Measurements from ENCODE around the gene UBR4. TPM values are rescaled to one million over a fixed set of nuclear protein-coding genes. Genes with fewer than 3 reads are reported as not detected.

The UBR4 gene
- total RNA-seq, 1 donor from 2014 or later = 87.3 TPM

DNA sequence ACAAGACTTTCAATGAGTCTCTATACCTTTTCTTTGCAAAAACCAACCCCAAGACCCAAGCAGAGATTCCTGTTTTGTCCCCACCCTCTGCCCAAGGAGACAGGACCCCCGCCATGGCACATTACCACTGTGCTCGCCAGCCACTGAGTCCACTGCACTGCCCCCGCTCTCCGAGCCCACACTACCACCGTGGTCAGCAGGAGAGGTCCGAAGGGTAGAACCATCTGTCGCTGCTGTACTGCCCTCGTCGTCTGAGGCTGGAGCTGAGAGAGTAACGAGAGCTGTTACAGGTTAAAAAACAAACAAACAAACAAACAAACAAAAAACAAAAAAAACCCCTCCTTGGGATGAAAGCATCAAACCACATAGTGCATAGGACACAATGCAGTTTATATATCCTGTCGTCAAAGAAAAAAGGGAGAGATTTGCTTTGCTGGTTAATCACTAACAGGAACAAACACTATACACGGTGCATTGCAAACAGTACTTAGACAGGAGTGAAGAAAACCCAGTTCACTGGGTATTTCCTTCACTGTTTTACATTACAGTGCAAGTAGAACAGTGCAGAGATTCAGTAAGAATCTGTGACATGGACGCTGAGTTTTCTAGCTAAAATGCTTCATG lies 71.0 kb downstream of the UBR4 start:
- no peak for ATAC-seq

DNA sequence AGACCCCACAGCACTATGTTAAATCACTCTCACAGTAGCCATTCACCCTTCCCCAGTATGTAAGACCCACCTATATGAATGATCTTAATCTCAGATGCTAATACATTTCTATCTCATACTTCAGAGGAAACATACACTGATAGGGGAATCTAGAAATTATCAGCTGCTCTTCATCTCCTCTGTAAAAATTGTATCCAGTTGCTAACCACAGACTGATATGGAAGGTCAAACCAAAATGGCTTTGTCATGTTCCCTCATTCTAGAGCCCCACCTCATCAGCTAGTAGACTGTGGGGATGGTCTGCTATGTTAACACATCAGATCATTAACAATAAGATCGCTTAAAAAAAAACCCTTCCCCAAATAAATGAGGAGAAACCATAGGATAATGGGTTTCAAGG lies 71.7 kb downstream of the UBR4 start:
- ATAC-seq = no peak

DNA sequence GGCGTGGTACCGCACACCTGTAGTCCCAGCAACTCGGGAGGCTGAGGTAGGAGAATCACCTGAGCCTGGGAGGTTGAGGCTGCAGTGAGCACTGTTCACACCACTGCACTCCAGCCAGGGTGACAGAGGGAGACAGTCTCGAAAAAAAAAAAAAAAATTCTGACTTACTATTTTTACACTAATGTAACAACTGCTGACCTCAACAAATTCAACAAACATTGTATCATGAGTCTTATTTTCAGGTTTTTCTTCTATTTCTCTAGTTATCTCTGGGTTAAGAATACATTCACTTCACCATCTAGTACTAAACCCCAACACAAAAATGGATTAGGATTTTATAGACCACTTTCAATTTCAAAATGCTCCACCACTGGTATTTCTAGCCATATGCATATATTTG lies 72.9 kb downstream of the UBR4 start:
- ATAC-seq = no peak

DNA sequence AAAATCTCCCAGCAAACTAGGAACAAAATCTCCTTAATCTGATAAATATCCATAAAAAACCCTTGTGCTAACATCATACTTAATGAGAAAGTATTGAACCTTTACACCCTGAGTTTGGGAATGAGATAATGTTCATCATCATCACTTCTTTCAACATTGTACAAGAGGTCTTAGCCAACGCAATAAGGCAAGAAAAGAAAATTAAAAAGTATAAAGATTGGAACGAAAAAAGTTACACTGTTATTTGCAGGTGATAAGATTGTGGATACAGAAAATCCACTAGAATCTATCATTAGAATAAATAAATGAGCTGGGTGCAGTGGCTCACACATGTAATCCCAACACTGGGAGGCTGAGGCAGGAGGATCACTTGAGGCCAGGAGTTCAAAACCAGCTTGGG lies 76.7 kb downstream of the UBR4 start:
- no peak for ATAC-seq

DNA sequence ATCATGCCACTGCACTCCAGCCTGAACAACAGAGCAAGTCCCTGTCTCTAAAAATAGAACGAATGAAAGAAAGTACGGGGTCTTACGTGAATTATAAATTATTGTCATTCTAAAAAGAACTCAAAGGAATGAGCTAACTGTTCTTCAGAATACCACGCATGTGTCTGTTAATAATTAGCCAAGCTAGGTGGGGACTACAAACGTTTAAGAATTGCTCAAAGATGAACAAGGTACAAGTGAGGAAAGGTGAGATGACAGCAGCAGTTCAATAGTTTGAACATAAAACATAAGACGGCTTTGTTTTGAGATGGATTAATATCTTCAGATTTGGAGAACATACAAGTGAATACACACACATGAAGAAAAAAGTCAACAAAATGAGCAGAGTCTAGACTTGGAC lies 79.6 kb downstream of the UBR4 start:
- no peak for ATAC-seq

DNA sequence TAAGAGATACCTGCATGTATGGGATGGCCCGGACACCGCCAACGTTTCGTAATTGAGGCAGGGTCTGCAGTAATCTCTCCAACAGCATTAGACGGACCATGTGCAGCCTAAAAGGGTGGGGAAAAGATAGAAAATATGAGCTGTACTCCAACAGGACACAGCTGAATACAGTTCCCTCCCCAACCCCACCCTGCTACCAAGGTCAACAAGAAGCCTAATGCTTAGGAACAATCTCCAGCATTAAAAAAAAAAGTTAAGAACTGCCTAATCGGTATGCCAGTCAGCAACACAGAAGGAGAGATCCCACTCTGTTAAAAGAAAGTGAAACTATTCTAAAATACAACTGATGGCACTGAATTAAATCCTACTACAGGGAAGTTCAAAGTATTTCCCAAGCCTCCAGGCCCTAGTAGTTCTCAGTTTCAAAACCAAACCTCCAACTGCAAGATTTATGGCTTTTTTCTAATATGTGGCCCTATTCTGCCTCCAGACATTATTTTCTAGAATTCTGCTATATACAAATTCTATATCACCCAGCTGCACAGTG lies 81.0 kb downstream of the UBR4 start:
- no peak for ATAC-seq

DNA sequence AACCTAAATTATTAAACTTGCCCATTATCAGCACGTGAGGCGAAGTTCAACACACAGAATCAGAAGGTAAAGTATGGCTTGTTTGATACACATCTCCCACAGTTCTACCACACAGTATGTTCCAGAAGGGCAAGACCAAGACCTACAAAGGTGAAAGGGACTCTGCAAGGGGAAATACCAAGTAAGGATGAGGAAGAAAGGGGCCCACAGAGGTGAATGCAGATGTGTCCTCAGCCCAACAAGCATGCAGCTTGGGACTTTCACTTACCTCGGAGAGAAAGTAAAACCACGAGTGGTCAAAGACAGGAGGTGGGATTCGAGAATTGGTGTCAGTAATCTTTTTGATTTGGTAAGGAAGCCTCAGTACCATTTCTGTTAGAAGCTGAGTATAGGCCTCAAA lies 85.8 kb downstream of the UBR4 start:
- ATAC-seq = no peak

DNA sequence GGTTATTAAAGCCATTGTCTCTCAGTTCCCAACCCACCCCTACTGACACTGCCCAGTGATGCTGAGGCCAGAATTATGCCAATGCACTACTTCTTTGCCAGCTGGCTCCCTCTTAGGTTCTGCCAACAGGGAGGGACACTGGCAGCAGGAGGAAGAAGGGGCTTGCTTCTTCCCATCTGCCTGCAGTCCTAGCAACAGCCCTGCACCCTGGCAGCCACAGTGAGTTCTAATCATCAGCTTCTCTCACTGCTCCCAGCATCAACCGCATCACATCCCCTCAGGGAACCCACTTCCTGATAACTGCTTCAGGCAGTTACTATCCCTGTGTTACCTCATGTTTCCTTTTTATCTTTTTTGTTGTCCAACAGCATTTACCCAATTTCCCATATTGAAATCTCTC lies 86.2 kb downstream of the UBR4 start:
- no peak for ATAC-seq

DNA sequence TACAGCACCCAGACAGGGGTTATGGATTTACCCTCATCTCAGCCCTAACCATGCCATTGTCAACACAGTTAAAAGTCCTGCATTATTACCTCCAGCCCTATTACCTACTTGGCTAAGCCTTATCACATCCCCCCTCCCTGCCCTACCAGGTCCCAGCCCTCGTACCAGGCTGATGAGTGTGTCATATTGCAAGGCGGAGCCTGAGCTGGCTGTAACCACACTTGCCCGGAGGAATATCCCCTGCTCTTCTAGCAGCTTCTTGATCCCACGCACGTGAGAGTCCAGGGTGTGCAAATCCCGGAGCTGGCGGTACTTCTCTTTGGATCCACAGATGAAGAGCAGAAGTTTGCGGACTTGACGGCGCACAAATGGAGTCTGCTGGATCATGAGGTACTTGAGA lies 87.4 kb downstream of the UBR4 start:
- peak; percentile 27 for ATAC-seq

DNA sequence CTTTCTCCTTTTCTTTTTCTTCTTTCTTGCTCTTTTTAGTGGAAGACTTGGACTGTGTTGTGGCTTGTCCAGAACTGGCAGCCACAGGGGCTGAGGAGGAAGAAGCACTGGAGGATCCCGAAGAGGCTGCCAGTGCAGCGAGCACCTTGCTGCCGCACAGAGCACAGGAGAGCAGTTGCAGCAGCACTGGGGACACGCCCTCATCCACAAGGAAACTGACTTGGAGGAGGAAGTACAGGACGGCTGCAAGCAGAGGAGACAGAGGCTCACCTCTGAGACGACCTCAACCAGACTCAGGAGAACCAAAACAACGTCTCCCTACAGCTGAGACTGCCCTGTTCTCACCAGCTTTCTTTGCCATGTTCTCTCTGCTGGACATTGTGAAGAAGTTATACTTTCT lies 88.9 kb downstream of the UBR4 start:
- peak; percentile 69 for ATAC-seq

DNA sequence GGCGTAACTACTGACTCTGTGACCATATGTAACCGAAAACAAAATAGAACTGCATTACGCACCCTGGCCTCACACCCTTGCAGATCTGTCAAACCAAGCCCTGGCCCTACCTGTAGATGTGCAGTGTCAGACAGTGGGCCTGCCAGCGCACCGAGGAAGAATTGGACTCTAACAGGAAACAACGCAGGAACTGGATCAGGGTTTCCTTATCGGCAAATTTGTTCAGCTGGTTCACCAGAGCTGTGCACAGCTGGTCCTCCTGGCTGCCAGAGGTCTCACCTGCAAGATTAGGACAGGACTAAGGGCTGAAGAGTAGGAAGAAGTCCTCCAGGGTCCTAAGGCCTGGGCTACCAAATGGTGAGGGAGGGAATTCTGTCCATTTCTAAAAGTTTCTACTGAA lies 90.0 kb downstream of the UBR4 start:
- ATAC-seq = no peak

DNA sequence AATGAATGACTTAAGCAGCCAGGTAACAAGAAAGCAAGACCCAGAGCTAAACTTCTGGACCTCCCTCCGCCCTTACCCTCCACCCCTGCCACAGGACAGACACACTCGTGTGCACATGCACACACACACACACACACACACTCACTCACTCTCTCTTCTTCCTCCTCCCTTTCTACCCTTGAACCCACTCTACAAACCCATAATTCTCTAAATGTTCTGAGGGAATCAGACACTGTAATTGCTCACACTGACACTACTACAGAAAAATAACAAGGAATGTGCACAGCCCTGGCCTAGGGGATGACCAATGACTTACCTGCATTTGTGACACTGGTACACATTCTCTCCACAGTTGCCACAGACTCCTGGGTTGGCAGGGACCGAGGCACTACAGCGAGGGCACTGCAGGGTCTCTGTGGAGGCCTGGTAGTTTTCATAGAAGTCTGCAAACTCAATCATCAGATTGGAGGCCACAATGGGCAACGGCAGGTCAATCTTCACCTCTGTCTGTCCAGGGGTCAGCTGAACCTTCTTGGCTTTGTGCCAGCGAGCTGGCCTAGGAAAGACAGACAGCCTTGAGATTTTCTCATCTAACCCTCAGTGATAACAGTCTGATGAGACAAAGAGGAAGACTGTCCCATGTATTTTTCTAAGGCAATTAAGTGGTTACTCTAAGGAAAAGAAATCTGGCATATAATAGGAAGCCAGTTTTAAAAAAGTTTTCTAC lies 94.8 kb downstream of the UBR4 start:
- no peak for ATAC-seq

DNA sequence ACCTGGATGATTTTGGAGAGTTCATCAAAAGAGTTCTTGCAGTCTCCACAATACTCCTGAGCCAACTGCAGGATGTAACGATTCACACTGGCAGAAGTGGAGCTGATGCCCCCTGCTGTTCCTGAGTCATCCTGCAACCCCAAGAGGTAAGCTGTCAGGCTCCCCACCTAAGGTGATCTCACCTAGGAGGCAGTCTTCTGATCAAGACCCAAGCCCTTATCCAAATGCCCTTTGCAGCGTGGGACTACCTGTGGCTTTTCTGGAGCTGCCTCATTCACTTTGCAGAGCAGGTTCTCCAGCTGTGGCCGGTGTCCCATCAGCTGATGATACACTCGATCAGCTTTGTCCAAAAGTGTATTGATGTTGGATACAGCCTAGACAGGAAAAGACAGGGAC lies 96.4 kb downstream of the UBR4 start:
- peak; percentile 66 for ATAC-seq

DNA sequence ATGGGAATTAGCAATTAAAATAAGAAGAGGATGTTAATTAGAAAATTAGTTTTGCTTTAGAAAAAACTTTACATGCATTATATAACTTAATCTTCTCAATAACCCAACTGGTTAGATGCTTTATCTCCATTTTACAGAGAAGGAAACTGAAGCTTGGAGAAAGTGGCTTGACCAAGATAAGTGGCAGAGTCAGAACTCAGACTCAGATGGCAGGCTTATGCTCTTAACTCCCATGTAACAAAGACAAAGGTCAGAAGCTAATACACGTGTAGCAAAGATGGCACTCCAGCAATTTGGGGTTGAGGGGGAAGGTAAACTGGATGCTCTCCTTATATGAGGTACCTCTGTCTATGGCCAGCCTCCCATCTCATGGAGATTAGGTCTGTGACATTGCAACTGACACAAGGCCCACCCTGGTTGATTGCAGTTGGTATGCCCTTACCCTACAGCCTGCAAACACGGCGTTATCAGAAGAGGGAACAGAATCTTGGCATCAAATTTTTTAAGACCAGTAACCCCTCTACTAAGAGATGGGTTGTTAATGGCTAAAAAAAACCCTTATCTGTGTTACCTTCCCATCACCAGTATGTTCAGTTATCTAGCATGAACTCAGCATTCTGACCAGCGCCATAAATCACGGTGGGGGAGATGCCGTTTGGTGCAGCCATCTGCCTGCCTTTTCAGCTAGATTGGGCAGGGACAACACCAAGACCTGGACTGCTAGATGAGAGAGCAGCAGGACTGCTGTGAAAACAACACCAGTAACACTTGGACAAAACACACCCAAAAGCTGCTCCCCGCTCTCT lies 97.0 kb downstream of the UBR4 start:
- no peak for ATAC-seq

DNA sequence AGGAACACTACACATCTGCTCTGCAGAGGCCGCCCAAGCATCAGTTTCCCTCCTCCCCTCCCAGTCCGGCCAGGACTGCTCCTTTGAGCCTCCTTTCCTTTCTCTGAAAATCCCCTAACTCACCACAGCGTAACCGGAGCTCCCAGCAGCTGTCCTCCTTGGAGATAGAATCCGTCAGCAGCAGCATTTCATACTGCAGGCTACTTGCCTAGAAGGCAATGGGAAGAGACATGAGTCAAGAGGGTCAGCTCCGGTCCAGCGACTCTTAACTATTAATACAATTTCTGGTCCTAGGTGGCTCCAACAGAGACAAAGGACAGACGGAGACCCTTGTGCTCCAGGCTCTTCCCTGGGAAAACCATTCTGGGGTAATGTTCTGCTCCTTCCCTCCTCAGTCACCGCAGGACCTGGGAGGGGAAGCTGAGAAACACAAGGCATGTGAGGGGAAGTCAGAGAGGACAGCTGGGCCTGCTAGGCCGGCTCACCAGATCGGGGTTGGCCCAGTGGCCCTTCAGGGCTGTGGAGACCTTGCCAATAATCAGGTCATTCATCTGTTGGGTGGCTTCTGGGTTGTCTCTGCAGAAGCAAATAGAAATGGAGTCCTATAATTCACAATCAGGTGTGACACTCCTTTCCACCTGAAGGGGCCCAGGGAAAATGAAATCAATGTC lies 99.7 kb downstream of the UBR4 start:
- ATAC-seq = no peak

DNA sequence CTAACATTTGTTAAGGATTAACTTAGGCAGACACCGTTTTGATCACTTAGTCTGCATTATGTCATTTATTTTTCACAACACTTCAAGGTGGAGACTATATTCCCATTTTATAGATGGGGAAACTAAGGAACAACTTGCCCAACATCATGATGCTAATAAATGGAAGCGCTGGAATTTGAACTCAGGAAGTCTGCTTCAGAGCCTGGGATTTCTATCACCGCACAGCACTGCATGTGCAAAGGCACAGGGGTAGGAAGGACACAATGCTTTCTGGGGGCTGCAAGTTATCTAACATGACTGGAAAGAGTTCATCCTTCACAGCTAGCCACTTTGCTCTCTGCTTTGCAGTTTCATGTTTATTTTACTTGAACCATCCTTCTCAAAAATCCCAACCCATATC lies 100.5 kb downstream of the UBR4 start:
- ATAC-seq = no peak

DNA sequence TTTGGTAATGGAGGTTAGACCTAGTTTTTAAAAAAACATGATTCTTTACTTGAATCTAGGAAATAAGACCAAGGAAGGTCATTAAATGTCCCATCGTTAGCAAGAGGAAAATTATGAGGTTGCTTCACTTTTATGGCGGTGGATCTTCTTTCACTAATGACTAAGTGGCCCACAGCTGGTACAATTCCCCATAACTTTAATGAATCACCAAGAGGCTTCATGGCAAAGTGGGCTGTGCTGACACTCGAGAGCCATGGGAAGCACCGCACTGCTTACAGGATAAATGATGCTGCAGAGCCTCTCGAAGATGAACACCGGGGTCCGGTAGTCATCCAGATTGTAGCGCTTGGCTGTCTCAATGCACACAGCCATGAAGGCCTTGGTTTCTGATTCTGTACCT lies 108.8 kb downstream of the UBR4 start:
- ATAC-seq = no peak

DNA sequence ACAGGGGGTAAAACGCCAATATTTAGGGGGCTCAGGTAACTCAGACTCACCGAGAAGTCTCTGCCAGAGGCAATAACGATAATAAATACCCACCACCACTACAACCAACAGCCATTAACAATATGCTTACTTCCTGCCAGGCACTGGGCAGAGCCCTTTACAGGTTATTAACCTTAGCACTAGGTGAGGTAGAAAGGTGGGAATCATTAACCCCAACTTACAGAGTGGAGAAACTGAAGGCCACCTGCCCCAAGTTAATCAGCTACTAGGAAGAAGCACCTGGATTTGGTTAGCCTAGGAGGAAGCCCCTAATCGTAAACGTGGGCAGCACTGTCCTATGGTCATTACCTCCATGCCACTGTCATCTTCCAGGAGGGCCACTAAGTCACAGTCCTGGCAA lies 110.0 kb downstream of the UBR4 start:
- no peak for ATAC-seq

DNA sequence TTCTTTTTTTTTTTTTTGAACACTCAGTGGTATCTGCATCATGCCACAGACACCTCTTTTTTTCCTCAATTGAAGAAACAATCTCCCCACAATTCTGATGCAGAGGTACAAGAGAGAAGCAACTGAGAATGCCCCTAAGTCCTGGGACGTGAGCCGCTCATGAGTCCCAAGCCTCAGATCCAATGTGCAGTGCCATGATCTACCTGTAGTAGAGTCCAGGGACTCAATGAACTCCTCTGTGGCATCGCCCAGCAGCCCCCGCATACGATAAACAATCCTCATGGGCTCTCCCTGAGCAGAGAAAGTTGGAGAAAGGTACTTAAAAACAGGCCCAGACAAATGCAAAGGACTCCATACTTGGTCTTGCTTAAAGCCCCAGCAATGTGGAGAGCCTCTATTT lies 113.1 kb downstream of the UBR4 start:
- no peak for ATAC-seq

DNA sequence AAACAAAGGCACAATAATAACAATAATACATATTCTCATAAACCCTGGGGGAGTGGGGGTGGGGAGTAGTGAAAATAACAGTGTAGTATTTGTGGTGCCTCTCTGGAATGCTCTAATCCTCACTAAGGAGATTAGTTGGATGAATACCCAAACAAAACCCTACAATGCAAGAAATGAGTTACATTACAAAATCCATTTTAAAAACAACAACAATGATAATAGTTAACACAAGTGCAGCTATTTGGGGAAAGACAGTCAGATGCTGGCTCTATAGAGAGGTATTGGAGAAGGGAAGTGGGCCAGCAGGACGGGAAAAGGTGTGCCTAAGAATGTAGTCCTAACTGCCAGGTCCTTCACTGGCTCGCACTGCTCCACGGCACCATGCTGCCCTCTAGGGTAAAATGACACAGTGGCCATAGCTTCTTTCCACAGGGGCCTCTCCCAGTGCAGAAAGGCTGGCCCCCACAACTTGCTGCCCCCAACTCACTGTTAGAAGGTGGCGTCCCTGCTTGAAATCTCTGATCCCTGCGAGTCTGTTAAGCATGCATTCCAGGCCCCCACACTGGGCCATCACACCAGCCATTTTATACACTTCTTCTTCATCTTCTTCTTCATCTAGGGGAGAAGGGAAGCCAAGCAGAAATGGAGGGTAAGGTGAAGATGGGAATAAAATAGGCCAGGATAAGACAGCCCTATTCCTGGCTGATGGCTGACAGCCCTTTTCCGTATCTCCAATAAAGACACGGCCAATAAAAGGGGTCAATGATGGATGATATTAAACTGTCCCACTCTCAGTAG lies 113.8 kb downstream of the UBR4 start:
- peak; percentile 89 for ATAC-seq

DNA sequence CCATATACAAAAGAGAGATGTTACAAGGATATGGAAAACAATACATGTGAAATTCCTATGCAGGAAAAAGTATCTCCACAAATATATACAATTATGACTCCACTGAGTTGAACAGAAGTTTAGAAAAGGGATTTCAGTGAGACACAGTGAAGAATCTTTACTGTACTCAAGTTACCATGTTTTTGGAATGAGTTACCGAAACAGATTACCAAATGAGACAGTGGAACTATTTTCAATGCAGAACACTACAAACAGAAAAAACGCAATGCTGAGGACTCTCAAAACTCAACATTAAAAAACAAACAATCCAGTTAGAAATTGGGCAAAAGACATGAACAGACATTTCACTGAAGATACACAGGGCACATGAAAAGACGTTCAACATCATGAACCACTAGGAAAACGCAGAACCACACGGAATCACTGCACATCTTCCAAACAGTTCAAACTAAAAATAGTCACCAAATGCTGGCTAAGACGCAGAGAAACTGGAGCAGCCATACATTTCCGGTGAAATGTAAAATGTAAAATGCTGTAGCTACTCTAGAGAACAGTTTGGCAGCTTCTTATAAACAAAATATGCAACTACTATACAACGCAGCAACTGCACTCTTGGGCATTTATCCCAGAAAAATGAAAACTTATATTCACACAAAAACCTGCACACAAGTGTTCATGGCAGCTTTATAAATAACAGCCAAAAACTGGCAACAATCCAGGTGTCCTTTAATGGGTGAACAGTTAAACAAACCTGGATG lies 118.7 kb downstream of the UBR4 start:
- no peak for ATAC-seq

All from esophagus mucosa (tissue), 1 donor.